GM18519 (cell line): Measurements from ENCODE around the gene LTBP1.
"Not testable (repeated sequence)": the region's sequence is repeated elsewhere in the genome, so short reads cannot be mapped to it uniquely, and the experiment has no call there.

Experiments used
- ATAC-seq: cut with Tn5 transposase; IDR thresholded peaks from one replicate; pipeline ENCODE4 v1.9.1; 2021; ENCODE audit warnings: mild to moderate bottlenecking, moderate library complexity; ENCODE audit not compliant: unreplicated experiment, low FRiP score

Gene LTBP1

GRCh38 chr2:32946314-32947075, at the start of gene LTBP1:
TSS of gene LTBP1 (plus strand) at chr2:32946953. CDS start at chr2:32947325, 372 bp downstream.
- ATAC-seq: peak; percentile 50

GRCh38 chr2:32900246-32900973, 46.3 kb upstream of the LTBP1 start:
- ATAC-seq: no peak

- ATAC-seq: no peak
Measured at GRCh38 chr2:32901313-32901712, 45.4 kb upstream of the LTBP1 start.

- no peak for ATAC-seq
Measured at GRCh38 chr2:32902174-32902573, 44.6 kb upstream of the LTBP1 start.

GRCh38 chr2:32902986-32903385, 43.8 kb upstream of the LTBP1 start:
- no peak for ATAC-seq

- no peak for ATAC-seq
Measured at GRCh38 chr2:32904074-32904473, 42.7 kb upstream of the LTBP1 start.

GRCh38 chr2:32904751-32905150, 42.0 kb upstream of the LTBP1 start:
- peak; percentile 5 for ATAC-seq

- peak; percentile 51 for ATAC-seq
Measured at GRCh38 chr2:32905270-32905669, 41.5 kb upstream of the LTBP1 start.

GRCh38 chr2:32910883-32911598, 35.7 kb upstream of the LTBP1 start:
- ATAC-seq: peak; percentile 82

- no peak for ATAC-seq
Measured at GRCh38 chr2:32915694-32916093, 31.1 kb upstream of the LTBP1 start.

GRCh38 chr2:32918774-32919173, 28.0 kb upstream of the LTBP1 start:
- no peak for ATAC-seq

- not testable (repeated sequence) for ATAC-seq
Measured at GRCh38 chr2:32919901-32920300, 26.9 kb upstream of the LTBP1 start.

- ATAC-seq: not testable (repeated sequence)
Measured at GRCh38 chr2:32921486-32921885, 25.3 kb upstream of the LTBP1 start.

- no peak for ATAC-seq
Measured at GRCh38 chr2:32922501-32922900, 24.3 kb upstream of the LTBP1 start.

GRCh38 chr2:32923109-32923508, 23.6 kb upstream of the LTBP1 start:
- no peak for ATAC-seq

GRCh38 chr2:32925283-32925815, 21.4 kb upstream of the LTBP1 start:
- no peak for ATAC-seq

- ATAC-seq: no peak
Measured at GRCh38 chr2:32925976-32926707, 20.6 kb upstream of the LTBP1 start.

- no peak for ATAC-seq
Measured at GRCh38 chr2:32926708-32927084, 20.1 kb upstream of the LTBP1 start.

GRCh38 chr2:32930436-32930835, 16.3 kb upstream of the LTBP1 start:
- no peak for ATAC-seq

- ATAC-seq: no peak
Measured at GRCh38 chr2:32931519-32931918, 15.2 kb upstream of the LTBP1 start.
